ENCODE results near the gene FDXR.
A peak's percentile ranks its signal among the peaks of the same experiment; 100 is the strongest.
"Not testable (repeated sequence)": the region's sequence is repeated elsewhere in the genome, so short reads cannot be mapped to it uniquely, and the experiment has no call there.

FDXR gene

DNA sequence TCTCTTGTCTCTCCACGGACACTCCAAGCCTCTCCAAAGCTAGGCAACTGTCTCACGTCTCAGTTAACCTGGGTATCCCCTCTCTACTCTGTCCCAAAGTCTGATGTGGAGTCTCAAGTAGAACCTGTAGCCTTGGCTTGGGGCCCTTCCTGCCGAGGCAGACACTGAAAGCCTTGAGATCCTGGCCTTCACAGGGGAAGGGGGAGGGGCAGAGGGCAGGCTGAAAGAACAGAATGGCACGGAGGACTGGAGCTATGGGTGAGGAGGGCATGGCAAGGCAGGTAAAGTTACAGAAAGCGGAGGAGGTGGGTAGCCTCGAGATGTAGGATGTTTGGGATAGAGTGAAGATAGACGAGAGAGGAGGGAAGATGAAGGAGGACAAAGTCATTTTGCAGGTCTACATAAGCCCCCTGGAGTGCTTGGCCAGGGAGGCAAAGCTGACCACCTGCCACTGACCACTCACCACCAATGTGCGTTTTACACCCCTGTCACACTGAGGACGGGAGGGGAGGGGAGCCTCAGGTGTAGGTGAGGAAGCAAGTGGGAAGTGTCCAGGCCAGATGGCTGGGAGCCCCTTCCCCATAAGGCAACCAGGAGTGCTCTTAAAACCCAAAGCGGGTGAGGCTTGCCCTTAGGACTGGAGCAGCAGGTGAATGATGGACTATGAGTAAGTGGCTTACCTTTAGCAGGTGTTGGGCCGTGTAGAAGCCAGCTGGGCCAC is 1.3 kb downstream of the FDXR start:
- DNase-seq (ENCODE audit: low spot score): no peak

- peak; percentile 68 for DNase-seq (ENCODE audit: low spot score)
Observed at GRCh38 chr17:74870512-74870911, 2.3 kb downstream of the FDXR start.

DNA sequence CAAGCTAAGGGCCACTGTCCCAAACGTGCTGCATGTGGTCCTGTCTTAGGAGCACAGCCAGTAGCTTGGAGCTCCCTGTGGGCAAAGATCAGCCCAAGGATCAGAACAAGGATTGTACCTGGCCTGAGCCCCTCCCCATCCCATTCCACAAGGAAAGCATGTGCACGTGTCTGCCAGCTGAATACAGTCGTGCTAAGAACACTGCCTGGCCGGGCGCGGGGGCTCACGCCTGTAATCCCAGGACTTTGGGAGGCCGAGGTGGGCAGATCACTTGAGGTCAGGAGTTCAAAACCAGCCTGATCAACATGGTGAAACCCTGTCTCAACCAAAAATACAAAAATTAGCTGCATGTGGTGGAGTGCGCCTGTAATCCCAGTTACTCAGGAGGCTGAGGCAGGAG is 2.8 kb downstream of the FDXR start:
- not testable (repeated sequence) for DNase-seq (ENCODE audit: low spot score)

GRCh38 chr17:74868908-74869255 is 3.9 kb downstream of the FDXR start:
- no peak for DNase-seq (ENCODE audit: low spot score)

DNA sequence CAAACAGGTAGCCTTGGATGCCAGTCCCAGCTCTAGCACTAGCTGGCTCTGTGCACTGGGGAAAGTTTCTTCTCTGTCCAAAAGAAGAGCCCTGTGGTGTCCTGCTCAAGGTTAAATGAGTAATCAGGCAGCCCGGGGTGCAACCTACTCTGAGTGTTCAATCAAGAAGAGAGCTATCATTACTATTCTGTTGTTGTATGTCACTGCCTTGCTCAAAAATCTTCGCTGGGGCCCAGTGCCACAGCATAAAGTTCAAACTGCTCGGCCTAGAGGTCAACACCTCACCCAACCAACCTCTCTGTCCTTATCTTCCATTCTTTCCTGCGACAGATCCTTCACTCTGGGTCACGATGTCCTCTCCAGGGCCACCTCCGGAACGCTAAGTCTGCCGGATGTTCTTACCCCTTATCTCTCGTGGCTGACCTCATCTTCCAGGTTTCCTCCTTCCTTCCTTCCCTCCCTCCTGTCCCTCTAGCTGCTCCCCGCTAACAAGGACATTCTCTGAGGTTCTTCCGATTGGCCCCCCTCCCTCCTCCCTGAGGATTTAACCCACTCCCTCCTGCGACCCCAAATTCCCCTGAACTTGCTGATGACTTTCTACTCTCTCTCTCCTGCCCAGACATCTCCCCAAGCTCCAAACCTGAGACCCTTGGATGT is 4.4 kb downstream of the FDXR start:
- no peak for DNase-seq (ENCODE audit: low spot score)

- no peak for DNase-seq (ENCODE audit: low spot score)
Observed at GRCh38 chr17:74866198-74866835, 6.5 kb downstream of the FDXR start.

- DNase-seq (ENCODE audit: low spot score): no peak
Observed at GRCh38 chr17:74865504-74866197, 7.1 kb downstream of the FDXR start.

DNA sequence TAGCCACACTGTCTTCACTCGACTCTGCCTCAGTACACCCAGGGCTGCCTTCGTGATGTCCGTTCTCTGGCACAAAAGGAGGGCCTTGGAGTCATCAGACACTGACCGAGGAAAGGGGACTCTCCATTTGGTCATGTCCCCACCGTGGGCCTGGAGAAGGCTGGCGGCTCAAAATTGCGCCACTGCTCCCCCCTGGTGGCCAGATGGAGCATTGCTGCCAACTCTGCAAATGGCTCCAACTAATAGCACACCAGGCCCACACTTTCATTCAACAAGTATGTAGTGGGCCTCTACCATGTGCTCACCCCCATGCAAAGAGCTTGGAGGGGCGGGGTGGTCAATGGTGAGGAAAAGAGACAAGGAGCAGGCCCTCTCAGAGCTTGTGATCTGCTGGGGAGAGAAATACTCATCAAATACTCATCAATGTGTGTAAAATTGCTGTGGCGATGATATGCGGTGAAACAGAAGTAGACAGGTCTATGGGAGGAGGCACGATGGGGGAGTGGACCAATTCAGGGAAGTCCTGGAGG is 7.9 kb downstream of the FDXR start:
- DNase-seq (ENCODE audit: low spot score): peak; percentile 82

DNA sequence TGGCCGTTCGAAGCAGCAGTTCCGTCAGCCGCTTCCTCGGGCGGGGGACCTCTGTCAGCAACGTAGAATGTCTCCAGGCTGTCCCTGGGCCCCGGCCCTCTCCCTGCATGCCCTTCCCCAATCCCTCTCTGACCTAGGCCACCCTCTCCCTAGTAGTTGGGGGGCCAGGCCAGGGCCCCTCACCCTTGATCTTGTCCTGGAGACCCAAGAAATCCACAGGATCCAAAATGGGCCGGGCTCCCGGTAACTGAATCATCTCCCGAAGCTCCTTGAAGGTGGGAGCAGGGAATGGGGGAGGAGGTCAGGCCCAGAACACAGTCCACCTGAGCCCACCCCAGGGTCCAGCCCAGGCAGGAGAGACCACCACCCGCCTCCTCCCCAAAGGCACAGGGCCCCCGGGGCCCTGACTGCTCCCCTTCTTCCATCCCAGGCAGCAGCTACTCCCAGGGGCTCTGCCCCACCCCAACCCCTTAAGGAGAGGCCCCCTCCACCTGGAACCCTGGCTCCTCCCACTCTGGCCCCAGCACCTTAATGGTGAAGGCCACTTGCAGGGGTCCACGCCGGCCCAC is 8.4 kb downstream of the FDXR start:
- DNase-seq (ENCODE audit: low spot score): no peak

GRCh38 chr17:74863420-74864296 is 9.1 kb downstream of the FDXR start:
- DNase-seq (ENCODE audit: low spot score): no peak

DNA sequence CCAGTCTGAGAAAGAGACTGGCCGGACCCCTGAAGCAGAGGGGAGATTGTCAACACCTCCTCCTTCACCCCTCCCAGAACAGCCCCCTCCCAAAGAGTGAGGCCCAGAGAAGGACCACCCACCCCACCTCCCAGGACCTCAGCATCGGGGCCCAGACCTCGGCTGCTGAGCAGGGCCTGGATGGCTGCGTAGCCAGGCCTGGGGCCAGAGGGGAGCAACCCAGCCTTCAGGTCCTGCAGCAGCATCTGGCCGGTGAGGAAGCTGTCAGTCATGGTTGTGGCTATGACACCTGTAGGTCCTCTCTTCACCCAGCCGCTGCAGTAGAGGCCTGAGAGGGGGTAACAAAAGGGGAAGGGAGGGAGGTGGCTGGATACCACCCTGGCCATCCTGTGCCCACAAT is 9.9 kb downstream of the FDXR start:
- no peak for DNase-seq (ENCODE audit: low spot score)

GRCh38 chr17:74862108-74862901 is 10.5 kb downstream of the FDXR start:
- peak; percentile 58 for DNase-seq (ENCODE audit: low spot score)

- DNase-seq (ENCODE audit: low spot score): no peak
Observed at GRCh38 chr17:74861662-74862107, 11.1 kb downstream of the FDXR start.

DNA sequence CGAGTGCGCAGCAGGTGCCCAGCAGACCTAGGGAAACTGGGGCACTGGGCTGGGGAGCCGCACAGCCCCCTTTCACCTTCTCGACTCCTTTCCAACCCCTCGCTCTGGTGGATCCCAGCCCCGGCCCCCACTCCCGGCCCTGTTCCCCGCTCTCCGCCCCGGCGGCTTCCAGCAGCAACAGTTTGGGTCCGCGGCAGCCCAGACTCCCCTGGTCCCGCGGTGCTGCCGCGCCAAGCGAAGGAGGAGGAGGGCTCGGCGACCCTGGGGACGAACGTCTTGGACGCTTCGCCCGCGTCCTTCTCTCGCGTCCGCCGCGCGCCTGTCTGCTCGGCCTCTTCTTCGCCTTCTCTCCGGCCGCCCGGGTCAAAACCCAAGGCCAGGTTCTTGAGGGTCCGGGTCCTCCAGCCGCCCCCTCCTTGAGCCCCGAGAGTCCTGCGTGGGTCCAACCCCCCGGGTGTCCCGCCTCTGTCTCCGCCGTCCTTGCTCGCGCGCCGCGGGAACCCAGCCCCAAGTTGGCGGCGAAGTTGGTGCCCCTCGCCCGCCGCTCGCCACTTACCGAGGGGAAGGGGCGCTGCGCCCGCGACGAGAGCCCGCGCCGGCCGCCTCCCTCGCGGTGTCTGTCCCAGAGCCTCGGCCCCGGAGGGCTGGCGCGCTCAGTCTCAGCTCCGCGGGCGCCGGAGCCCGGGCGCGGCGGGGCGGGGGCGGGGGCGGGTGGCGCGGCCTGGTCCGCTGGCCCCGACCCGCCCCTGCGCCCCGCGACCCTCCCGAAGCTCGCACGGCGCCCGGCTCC is 11.7 kb downstream of the FDXR start:
- no peak for DNase-seq (ENCODE audit: low spot score)

DNA sequence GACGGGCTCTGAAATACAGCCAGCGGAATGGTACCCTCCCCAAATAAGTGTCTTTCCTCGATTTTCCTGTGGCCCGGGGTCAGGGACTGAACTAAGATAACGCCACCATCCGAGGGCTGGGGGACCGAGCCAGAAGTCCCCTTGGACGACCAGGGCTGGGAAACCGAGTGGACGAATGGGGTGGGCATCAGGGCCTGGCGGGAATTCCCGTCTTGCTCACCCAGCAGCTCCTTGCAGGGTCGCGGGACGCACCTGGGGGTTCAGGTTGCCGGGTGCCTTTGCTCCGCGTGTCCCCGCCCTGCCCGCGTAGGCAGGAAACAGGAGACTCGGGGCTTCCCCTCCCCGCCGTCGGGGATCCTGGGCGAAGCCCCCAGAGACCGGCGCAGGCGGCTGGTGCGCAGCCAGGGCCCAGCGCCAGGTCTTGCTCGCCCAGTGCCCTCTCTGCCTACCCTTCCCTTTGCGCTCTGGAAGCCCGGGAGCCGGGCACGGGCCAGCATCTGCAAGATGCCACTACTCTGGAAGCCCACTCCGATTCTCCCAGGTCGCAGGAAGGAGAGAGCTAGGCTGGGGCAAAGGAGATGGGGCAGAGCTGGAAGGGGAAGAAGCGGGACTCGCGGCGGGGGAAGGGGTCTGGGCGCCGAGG is 12.4 kb downstream of the FDXR start:
- no peak for DNase-seq (ENCODE audit: low spot score)

DNA sequence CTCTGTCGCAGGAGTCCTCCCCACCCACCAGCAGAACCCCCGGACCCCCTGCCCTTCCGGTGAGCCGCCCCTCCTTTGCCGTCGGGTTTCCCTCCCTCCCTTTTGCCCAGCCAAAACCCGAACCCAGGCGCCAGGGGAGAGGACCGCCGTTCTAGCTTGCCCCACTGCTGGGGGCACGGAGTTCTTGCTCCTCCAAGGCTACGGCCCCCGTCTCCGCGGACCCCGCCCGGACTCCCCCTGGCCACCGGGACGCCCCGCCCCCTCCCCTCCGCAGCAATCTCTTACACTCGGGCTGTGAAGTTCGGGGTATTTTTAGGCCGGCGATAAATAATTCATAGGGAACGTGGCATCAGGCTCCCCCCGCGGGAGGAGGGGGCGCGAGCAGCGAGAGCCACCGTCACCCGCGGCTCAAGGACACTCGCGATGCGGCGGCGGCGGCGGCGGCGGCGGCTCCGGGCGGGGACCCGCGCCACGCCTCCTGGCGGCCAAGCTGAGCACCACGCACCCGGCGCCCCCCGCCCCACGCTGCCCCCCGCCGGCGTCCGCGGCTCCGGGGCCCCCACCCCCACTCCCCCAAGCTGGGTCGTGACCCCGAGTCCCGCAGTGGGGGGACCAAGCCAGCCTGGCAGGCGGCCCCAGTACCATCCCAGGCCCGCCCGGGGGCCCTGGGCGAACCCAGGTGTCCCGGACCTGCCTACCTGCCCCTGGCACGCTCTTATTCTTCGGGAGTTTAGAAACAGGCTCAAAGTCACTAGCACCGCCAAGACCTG is 13.2 kb downstream of the FDXR start, which contains the start of gene GRIN2C:
TSS of gene GRIN2C (minus strand) at position 427 of the 770 bp plus-strand sequence. CDS start 4,793 bp downstream, outside the sequence.
- no peak for DNase-seq (ENCODE audit: low spot score)

GRCh38 chr17:74858672-74859458 is 13.9 kb downstream of the FDXR start:
- DNase-seq (ENCODE audit: low spot score): peak; percentile 45

Measured in AG08395 (cell line).